ENCODE measurements around the gene GAB3. TPM values are rescaled to one million over a fixed set of nuclear protein-coding genes. Genes with fewer than 3 reads are reported as not detected.
A peak's percentile ranks its signal among the peaks of the same experiment; 100 is the strongest.

GAB3 gene
- total RNA-seq, 6 experiments from 2014 or later, result 0.64 to 1.7 (median 1.1) TPM

DNA sequence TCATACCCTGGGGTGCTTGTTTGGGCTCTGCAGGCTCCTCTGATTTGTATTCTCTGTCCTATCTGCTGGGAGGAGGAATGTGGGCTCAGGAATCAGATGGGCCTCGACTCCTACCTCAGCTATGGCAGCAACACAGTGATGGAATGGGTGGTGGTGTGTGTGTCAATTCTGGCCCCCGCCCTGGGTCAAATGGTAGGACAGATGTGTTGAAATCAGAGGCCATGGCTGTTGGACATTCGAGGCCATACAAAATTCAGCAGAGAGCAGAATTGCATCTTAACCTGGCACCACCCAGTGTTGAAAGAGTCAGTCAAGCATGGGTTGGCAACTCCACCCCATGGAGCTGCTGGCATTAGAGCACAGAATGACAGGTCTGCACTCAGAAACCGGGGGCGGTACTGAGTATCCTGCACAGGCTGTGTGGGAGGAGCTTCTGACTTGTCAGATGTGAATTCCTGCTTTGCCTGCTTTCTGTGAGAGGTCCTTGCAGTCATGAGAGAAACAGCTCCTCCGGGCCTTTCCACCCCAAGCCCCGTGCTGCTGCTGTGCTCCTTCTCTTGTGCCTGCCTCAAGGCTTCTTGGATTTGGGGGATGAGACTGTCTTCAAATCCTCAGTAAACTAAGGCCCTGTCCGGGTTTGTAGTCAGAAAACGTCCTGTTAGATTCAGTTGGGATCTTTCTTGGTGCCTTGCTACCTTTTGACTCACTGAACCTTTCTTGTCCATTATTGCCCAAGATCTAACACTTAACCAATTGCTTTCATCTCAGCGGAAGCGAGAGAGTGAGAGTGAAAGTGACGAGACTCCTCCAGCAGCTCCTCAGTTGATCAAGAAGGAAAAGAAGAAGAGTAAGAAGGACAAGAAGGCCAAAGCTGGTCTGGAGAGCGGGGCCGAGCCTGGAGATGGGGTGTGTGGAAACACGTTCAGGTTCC is 24.8 kb upstream of the GAB3 start:
- H3K9me3 ChIP-seq, result no peaks in the 10 kb centered on the region
- ATAC-seq, result peak in 3 of 4 donors; percentile 29 to 82 (median 35)
- intact Hi-C loops (cut with DNase I), result no loop called here
- H3K4me1 ChIP-seq, result no peaks in the 10 kb centered on the region
- H3K27me3 ChIP-seq, result no peaks in the 10 kb centered on the region
- WGBS (ENCODE audit: insufficient coverage, low coverage, low lambda C conversion rate, missing lambda C conversion rate), result 60% methylated on average over 11 of the region's 15 CpGs
- TF ChIP-seq CTCF (IDR thresholded peaks at IDR 0.05) (no peak), POLR2A (IDR thresholded peaks at IDR 0.05) (no peak)
- no peak overlapping the region for H3K4me3 ChIP-seq
- H3K27ac ChIP-seq, result no peak overlapping the region
- no peak for DNase-seq
- peaks cover 0 to 25% (median 4%) of the 10 kb centered on the region in 4 donors for H3K36me3 ChIP-seq

GRCh38 chrX:154774622-154775021 is 23.7 kb upstream of the GAB3 start:
- intact Hi-C loops (cut with DNase I), result no loop called here
- peaks cover 0 to 30% (median 4%) of the 10 kb centered on the region in 4 donors for H3K36me3 ChIP-seq
- H3K27ac ChIP-seq, result no peak overlapping the region
- 63% methylated on average over 4 of the region's 5 CpGs for WGBS (ENCODE audit: insufficient coverage, low coverage, low lambda C conversion rate, missing lambda C conversion rate)
- H3K9me3 ChIP-seq, result no peaks in the 10 kb centered on the region
- no peaks in the 10 kb centered on the region for H3K4me1 ChIP-seq
- no peaks in the 10 kb centered on the region for H3K27me3 ChIP-seq
- no peak overlapping the region for H3K4me3 ChIP-seq
- no peak for ATAC-seq
- DNase-seq, result no peak
- TF ChIP-seq CTCF (IDR thresholded peaks at IDR 0.05) (no peak), POLR2A (IDR thresholded peaks at IDR 0.05) (no peak)

DNA sequence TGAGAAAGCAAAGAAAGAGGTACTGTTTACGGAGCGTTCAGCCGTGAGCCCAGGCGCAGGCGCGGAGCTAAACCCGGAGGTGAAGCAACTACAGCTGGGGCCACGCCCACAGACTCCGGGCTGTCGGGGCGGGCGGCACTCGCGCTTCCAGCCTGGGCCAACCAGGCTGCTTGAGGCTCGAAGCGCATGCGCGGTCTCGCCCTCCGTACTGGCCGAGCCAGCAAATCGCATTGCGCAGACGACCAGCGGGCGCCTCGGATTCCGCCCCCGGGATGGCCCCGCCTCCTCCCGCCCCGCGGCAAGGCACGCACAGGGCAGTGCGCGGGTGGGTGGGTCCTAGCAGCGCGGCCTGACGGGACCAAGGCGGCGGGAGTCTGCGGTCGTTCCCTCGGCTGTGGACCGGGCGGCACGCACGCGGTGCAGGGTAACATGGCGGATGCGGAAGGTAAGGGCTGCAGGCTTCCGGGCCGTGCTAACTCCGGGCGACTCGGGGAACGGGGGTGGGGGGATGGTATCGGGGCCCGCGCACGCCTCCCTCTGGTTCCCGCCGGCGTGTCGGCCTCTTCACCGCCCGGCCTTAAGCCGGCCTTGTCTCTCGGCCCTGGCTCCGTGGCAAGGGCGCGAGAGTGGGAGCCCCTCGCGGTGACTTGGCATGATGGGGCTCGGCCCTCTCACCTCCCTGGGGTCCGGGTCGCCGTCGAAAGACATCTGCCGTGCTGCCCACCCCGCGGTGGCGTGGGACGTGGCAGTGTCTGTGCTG is 11.8 kb upstream of the GAB3 start, which contains the start of gene DKC1:
DKC1 (plus strand) TSS at position 328 of the 760 bp plus-strand sequence; CDS start at position 430, 102 bp downstream.
- Histone ChIP-seq H3K4me1 (peaks cover 0 to 12% (median 0%) of the 10 kb centered on the region in 4 donors), H3K36me3 (peaks cover 0 to 20% (median 5%) of the 10 kb centered on the region in 4 donors), H3K27ac (peak within 1 kb of the TSS; percentile 29 to 60 (median 47)), H3K4me3 (peak within 1 kb of the TSS; percentile 58 to 73 (median 68)), H3K27me3 (no peaks in the 10 kb centered on the region), H3K9me3 (no peaks in the 10 kb centered on the region)
- 26% methylated on average over 5 of the region's 84 CpGs for WGBS (ENCODE audit: insufficient coverage, low coverage, low lambda C conversion rate, missing lambda C conversion rate)
- peak; percentile 95 to 97 (median 97) for ATAC-seq
- peak in 1 of 4 donors; percentile 3 for TF ChIP-seq CTCF (IDR thresholded peaks at IDR 0.05)
- peak; percentile 61 for TF ChIP-seq POLR2A (IDR thresholded peaks at IDR 0.05)
- intact Hi-C loops (cut with DNase I), result no loop called here
- peak; percentile 96 to 98 (median 98) for DNase-seq

GRCh38 chrX:154761977-154762536 is 11.2 kb upstream of the GAB3 start:
- H3K27ac ChIP-seq, result peak overlapping the region in 1 of 3 donors; percentile 60
- TF ChIP-seq POLR2A (IDR thresholded peaks at IDR 0.05) (no peak), CTCF (IDR thresholded peaks at IDR 0.05) (no peak)
- DNase-seq, result peak in 2 of 3 donors; percentile 45 to 65
- H3K36me3 ChIP-seq, result peaks cover 0 to 13% (median 2%) of the 10 kb centered on the region in 4 donors
- H3K4me3 ChIP-seq, result peak overlapping the region; percentile 16 to 73 (median 48)
- intact Hi-C loops (cut with DNase I), result no loop called here
- H3K9me3 ChIP-seq, result no peaks in the 10 kb centered on the region
- WGBS (ENCODE audit: insufficient coverage, low coverage, low lambda C conversion rate, missing lambda C conversion rate), result 39% methylated on average over 11 of the region's 11 CpGs
- peak; percentile 26 to 33 (median 28) for ATAC-seq
- H3K4me1 ChIP-seq, result peaks cover 0 to 12% (median 0%) of the 10 kb centered on the region in 4 donors
- no peaks in the 10 kb centered on the region for H3K27me3 ChIP-seq

Data from right lobe of liver (tissue), 6 donors.